ENCODE measurements around the gene TNIK. TPM values are rescaled to one million over a fixed set of nuclear protein-coding genes. Genes with fewer than 3 reads are reported as not detected.

The TNIK gene
- total RNA-seq, 1 donor from 2014 or later = 15.5 TPM

- TF ChIP-seq, protein P1, sequence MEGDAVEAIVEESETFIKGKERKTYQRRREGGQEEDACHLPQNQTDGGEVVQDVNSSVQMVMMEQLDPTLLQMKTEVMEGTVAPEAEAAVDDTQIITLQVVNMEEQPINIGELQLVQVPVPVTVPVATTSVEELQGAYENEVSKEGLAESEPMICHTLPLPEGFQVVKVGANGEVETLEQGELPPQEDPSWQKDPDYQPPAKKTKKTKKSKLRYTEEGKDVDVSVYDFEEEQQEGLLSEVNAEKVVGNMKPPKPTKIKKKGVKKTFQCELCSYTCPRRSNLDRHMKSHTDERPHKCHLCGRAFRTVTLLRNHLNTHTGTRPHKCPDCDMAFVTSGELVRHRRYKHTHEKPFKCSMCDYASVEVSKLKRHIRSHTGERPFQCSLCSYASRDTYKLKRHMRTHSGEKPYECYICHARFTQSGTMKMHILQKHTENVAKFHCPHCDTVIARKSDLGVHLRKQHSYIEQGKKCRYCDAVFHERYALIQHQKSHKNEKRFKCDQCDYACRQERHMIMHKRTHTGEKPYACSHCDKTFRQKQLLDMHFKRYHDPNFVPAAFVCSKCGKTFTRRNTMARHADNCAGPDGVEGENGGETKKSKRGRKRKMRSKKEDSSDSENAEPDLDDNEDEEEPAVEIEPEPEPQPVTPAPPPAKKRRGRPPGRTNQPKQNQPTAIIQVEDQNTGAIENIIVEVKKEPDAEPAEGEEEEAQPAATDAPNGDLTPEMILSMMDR (IDR thresholded peaks at IDR 0.05) = no peak
- no peaks in the 10 kb centered on the region for H3K9me3 Mint-ChIP-seq (ENCODE audit: unreplicated experiment)
- H3K27me3 Mint-ChIP-seq (ENCODE audit: unreplicated experiment) = no peaks in the 10 kb centered on the region
- H3K27ac Mint-ChIP-seq (ENCODE audit: unreplicated experiment) = no peak overlapping the region
- H3K36me3 Mint-ChIP-seq (ENCODE audit: unreplicated experiment) = no peaks in the 10 kb centered on the region
- no peak for DNase-seq (ENCODE audit: extremely low spot score, unreplicated experiment)
- H3K4me1 Mint-ChIP-seq (ENCODE audit: unreplicated experiment) = peaks cover 48% of the 10 kb centered on the region
- no peak overlapping the region for H3K4me3 Mint-ChIP-seq (ENCODE audit: unreplicated experiment)
These were observed 203.6 kb downstream of the TNIK start for GRCh38 chr3:171256445-171257250.

GRCh38 chr3:171255236-171255806 lies 204.9 kb downstream of the TNIK start:
- Mint-ChIP-seq H3K27me3 (ENCODE audit: unreplicated experiment) (no peaks in the 10 kb centered on the region), H3K36me3 (ENCODE audit: unreplicated experiment) (no peaks in the 10 kb centered on the region)

DNA sequence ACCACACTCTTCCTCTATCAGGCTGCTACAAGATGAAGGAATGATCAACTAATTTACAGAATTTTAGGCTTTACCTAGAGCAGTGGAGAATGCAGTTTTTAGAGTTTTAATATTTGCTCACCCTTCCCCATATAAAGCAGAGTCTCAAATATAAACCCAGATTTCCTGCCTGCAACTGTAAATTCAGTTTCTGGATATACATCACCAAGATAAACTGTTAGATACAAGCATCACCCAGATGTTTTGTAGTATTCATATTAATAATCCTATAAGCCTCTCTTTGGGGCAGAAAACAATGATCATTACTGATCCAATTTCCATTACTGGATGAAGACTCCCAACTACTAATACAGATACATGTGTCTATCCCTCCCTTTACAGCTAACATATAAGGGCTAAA lies 205.9 kb downstream of the TNIK start:
- TF ChIP-seq, protein P1 (IDR thresholded peaks at IDR 0.05) = no peak
- no peak for DNase-seq (ENCODE audit: extremely low spot score, unreplicated experiment)

More at GRCh38 chr3:171255236-171255806, 204.9 kb downstream of the TNIK start:
- Mint-ChIP-seq H3K4me3 (ENCODE audit: unreplicated experiment) (no peak overlapping the region), H3K9me3 (ENCODE audit: unreplicated experiment) (no peaks in the 10 kb centered on the region), H3K4me1 (ENCODE audit: unreplicated experiment) (peaks cover 42% of the 10 kb centered on the region), H3K27ac (ENCODE audit: unreplicated experiment) (no peak overlapping the region)
- TF ChIP-seq, protein P1 (IDR thresholded peaks at IDR 0.05) = no peak
- DNase-seq (ENCODE audit: extremely low spot score, unreplicated experiment) = no peak

GRCh38 chr3:171251835-171252234 lies 208.4 kb downstream of the TNIK start:
- H3K4me3 Mint-ChIP-seq (ENCODE audit: unreplicated experiment) = no peak overlapping the region
- no peaks in the 10 kb centered on the region for H3K9me3 Mint-ChIP-seq (ENCODE audit: unreplicated experiment)
- TF ChIP-seq, protein P1 (IDR thresholded peaks at IDR 0.05) = no peak
- no peak overlapping the region for H3K27ac Mint-ChIP-seq (ENCODE audit: unreplicated experiment)
- DNase-seq (ENCODE audit: extremely low spot score, unreplicated experiment) = no peak
- H3K36me3 Mint-ChIP-seq (ENCODE audit: unreplicated experiment) = no peaks in the 10 kb centered on the region
- H3K4me1 Mint-ChIP-seq (ENCODE audit: unreplicated experiment) = peaks cover 22% of the 10 kb centered on the region
- no peaks in the 10 kb centered on the region for H3K27me3 Mint-ChIP-seq (ENCODE audit: unreplicated experiment)

More for the DNA sequence above, 205.9 kb downstream of the TNIK start:
- H3K4me1 Mint-ChIP-seq (ENCODE audit: unreplicated experiment) = peaks cover 41% of the 10 kb centered on the region
- no peaks in the 10 kb centered on the region for H3K27me3 Mint-ChIP-seq (ENCODE audit: unreplicated experiment)
- no peaks in the 10 kb centered on the region for H3K36me3 Mint-ChIP-seq (ENCODE audit: unreplicated experiment)
- H3K9me3 Mint-ChIP-seq (ENCODE audit: unreplicated experiment) = no peaks in the 10 kb centered on the region
- no peak overlapping the region for H3K4me3 Mint-ChIP-seq (ENCODE audit: unreplicated experiment)
- no peak overlapping the region for H3K27ac Mint-ChIP-seq (ENCODE audit: unreplicated experiment)

DNA sequence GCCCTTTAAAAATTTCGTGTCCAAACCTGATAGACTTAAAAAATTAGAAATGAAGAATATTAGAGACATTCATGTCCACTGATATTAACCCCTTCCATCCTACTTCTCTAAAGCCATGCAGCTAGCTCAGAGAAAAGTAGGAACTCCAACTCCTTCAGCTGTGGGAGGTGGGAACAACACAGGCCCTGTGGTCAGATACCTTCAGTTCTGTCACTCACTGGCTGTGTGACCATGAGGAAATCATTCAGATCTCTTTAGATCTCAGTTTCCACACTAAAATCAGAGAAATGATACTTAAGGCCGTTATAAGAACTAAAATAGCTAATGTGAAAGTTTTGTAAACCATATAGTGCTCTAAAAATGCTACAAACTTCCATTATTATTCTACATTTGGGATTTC lies 209.8 kb downstream of the TNIK start:
- no peak overlapping the region for H3K27ac Mint-ChIP-seq (ENCODE audit: unreplicated experiment)
- no peak overlapping the region for H3K4me3 Mint-ChIP-seq (ENCODE audit: unreplicated experiment)

More for the DNA sequence above, 209.8 kb downstream of the TNIK start:
- no peaks in the 10 kb centered on the region for H3K27me3 Mint-ChIP-seq (ENCODE audit: unreplicated experiment)
- peaks cover 14% of the 10 kb centered on the region for H3K4me1 Mint-ChIP-seq (ENCODE audit: unreplicated experiment)
- TF ChIP-seq, protein P1 (IDR thresholded peaks at IDR 0.05) = no peak
- H3K36me3 Mint-ChIP-seq (ENCODE audit: unreplicated experiment) = no peaks in the 10 kb centered on the region
- H3K9me3 Mint-ChIP-seq (ENCODE audit: unreplicated experiment) = no peaks in the 10 kb centered on the region
- no peak for DNase-seq (ENCODE audit: extremely low spot score, unreplicated experiment)
